ENCODE data around the gene KAT2A.

GRCh38 chr17:42092939-42093338 is 28.2 kb downstream of the KAT2A start:
- TF ChIP-seq CTCF (IDR thresholded peaks at IDR 0.05), result no peak
- TF ChIP-seq POLR2A (IDR thresholded peaks at IDR 0.05), result no peak
